SK-N-MC (cell line): ENCODE measurements around the gene LASP1.

Source experiments
- DNase-seq: peaks from one replicate; pipeline ENCODE4 v3.0.0-alpha.2; 2011; ENCODE audit warnings: low read depth, low spot score
- H3K27ac ChIP-seq: fragments of 200-600 bp; sonication (generic); 2 replicates; pipeline ENCODE4 v1.5.1; 2016; ENCODE audit warnings: mixed run types
- H3K36me3 ChIP-seq: fragments of 200-600 bp; sonication (generic); 2 replicates; pipeline ENCODE4 v1.6.1; 2017; ENCODE audit warnings: antibody characterized with exemption, low read length, mixed read lengths; ENCODE audit not compliant: insufficient read depth
- H3K4me3 ChIP-seq: fragments of 200-600 bp; sonication (generic); 2 replicates; pipeline ENCODE4 v1.5.1; 2016
- H3K9ac ChIP-seq: fragments of 200-600 bp; sonication (generic); 2 replicates; pipeline ENCODE4 v1.8.0; 2017; ENCODE audit warnings: mixed run types, mixed read lengths; ENCODE audit not compliant: insufficient read length
- H3K9me3 ChIP-seq: fragments of 200-600 bp; sonication (generic); 2 replicates; pipeline ENCODE4 v1.6.1; 2017; ENCODE audit warnings: low read depth, mild to moderate bottlenecking, antibody characterized with exemption, low read length, moderate library complexity, mixed read lengths
- EZH2 ChIP-seq: fragments of 200-600 bp; sonication (generic); IDR thresholded peaks from one replicate; pipeline ENCODE4 v1.6.1; 2017; ENCODE audit warnings: antibody characterized with exemption
- FOXP2 ChIP-seq: optimal IDR thresholded peaks from 2 replicates; pipeline ENCODE3; 2011; ENCODE audit warnings: mild to moderate bottlenecking, moderate library complexity; ENCODE audit not compliant: insufficient read depth; ENCODE audit errors: extremely low read length, control extremely low read depth
- POLR2AphosphoS5 ChIP-seq: IDR thresholded peaks from 2 replicates; pipeline ENCODE4 v1.6.1; 2012; ENCODE audit warnings: mild to moderate bottlenecking, low read depth, low read length, borderline replicate concordance

Gene LASP1

GRCh38 chr17:38869526-38870258, at the start of gene LASP1:
LASP1 (plus strand) TSS chr17:38870058; CDS start chr17:38870190, 132 bp downstream.
- peak within 1 kb of the TSS; percentile 87 for H3K9ac ChIP-seq
- peak within 1 kb of the TSS; percentile 93 for H3K27ac ChIP-seq
- TF ChIP-seq POLR2AphosphoS5 = peak; percentile 94
- no peak for TF ChIP-seq FOXP2
- TF ChIP-seq EZH2 = no peak
- H3K36me3 ChIP-seq = no peaks in the 10 kb centered on the region
- H3K9me3 ChIP-seq = no peaks in the 10 kb centered on the region
- no peak for DNase-seq
- peak within 1 kb of the TSS; percentile 100 for H3K4me3 ChIP-seq

GRCh38 chr17:38824899-38825761, 44.7 kb upstream of the LASP1 start, which contains the start of gene CWC25:
CWC25 (minus strand) TSS chr17:38825321; CDS start chr17:38825183, 138 bp downstream.
- Histone ChIP-seq H3K4me3 (peak within 1 kb of the TSS; percentile 83), H3K36me3 (peaks cover 13% of the 10 kb centered on the region), H3K27ac (peak within 1 kb of the TSS; percentile 99), H3K9me3 (no peaks in the 10 kb centered on the region), H3K9ac (peak within 1 kb of the TSS; percentile 99)
- peak; percentile 91 for TF ChIP-seq POLR2AphosphoS5
- TF ChIP-seq EZH2 = no peak
- peak; percentile 53 for TF ChIP-seq FOXP2
- DNase-seq = peak; percentile 94

- H3K4me3 ChIP-seq = peak overlapping the region; percentile 83
- DNase-seq = no peak
- peaks cover 6% of the 10 kb centered on the region; the same call in 1 of the 2 replicates for H3K36me3 ChIP-seq
- TF ChIP-seq POLR2AphosphoS5 = no peak
- no peak for TF ChIP-seq EZH2
- TF ChIP-seq FOXP2 = no peak
- no peaks in the 10 kb centered on the region for H3K9me3 ChIP-seq
- H3K27ac ChIP-seq = peak overlapping the region; percentile 99
- H3K9ac ChIP-seq = peak overlapping the region; percentile 99
These were observed 44.1 kb upstream of the LASP1 start for GRCh38 chr17:38825762-38826247.

DNA sequence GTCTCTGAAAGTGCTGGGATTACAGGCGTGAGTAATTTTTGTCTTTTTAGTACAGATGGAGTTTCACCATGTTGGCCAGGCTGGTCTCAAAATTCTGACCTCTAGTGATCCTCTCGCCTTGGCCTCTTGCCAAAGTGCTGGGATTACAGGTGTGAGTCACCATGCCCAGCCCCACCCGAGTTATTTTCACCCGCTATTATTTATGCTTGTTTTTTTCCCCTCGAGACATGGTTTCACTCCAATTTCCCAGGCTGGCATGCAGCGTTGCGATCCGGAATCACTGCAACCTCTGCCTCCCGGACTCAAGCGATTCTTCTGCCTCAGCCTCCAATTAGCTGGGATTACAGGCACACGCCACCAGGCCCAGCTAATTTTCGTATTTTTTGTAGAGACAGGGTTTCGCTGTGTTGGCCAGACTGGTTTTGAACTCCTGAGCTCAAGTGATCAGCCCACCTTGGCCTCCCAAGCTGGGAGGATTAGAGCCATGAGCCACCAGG, 25.5 kb upstream of the LASP1 start:
- no peak for DNase-seq
- Histone ChIP-seq H3K27ac (peak overlapping the region; percentile 73; the same call in 1 of the 2 replicates), H3K4me3 (no peak overlapping the region), H3K9ac (no peak overlapping the region), H3K36me3 (peaks cover 21% of the 10 kb centered on the region), H3K9me3 (no peaks in the 10 kb centered on the region)
- TF ChIP-seq EZH2 = no peak
- no peak for TF ChIP-seq POLR2AphosphoS5
- TF ChIP-seq FOXP2 = no peak

GRCh38 chr17:38848557-38848891, 21.3 kb upstream of the LASP1 start:
- TF ChIP-seq POLR2AphosphoS5 (no peak), EZH2 (no peak), FOXP2 (no peak)
- Histone ChIP-seq H3K36me3 (peaks cover 60% of the 10 kb centered on the region), H3K9me3 (no peaks in the 10 kb centered on the region), H3K4me3 (no peak overlapping the region), H3K9ac (peak overlapping the region; percentile 6), H3K27ac (peak overlapping the region; percentile 44; the same call in 1 of the 2 replicates)
- DNase-seq = no peak

DNA sequence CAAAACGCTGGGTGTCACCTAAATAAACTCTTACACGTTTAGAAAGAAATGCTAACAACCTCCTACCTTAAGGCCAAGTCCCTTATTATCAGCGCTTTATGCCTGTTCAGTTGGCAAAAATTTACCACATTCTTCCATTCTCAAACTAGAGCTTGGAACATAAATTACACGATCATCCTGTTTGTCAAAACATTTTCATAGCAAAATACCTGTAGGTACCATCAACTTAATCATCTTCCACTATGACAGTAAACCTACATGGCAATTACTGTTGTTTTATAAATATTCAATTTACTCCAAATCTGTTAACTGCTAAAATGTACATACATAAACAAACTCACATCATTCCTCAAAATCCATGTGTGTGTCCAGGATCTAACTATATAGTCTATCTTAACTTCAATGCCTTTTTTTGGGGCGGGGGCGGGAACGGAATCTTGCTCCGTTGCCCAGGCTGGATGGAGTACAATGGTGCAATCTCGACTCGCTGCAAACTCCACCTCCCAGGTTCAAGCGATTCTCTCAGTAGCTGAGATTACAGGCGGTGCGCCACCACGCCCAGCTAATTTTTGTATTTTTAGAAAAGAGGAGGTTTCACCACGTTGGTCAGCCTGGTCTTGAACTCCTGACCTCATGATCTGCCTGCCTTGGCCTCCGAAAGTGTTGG, 20.8 kb upstream of the LASP1 start:
- no peak for DNase-seq
- Histone ChIP-seq H3K36me3 (peaks cover 60% of the 10 kb centered on the region), H3K9ac (peak overlapping the region; percentile 6), H3K27ac (peak overlapping the region; percentile 44; the same call in 1 of the 2 replicates), H3K4me3 (no peak overlapping the region), H3K9me3 (no peaks in the 10 kb centered on the region)
- TF ChIP-seq FOXP2 (no peak), EZH2 (no peak)

GRCh38 chr17:38850374-38850773, 19.5 kb upstream of the LASP1 start:
- Histone ChIP-seq H3K9me3 (no peaks in the 10 kb centered on the region), H3K27ac (no peak overlapping the region), H3K4me3 (peak overlapping the region; percentile 91; the same call in 1 of the 2 replicates), H3K9ac (peak overlapping the region; percentile 46), H3K36me3 (peaks cover 60% of the 10 kb centered on the region)
- no peak for DNase-seq
- TF ChIP-seq POLR2AphosphoS5 (no peak; the same call in 1 of the 2 replicates), FOXP2 (no peak), EZH2 (no peak)

- H3K27ac ChIP-seq = peak overlapping the region; percentile 27
- peak overlapping the region; percentile 99 for H3K9ac ChIP-seq
- peaks cover 60% of the 10 kb centered on the region for H3K36me3 ChIP-seq
- no peaks in the 10 kb centered on the region for H3K9me3 ChIP-seq
- H3K4me3 ChIP-seq = peak overlapping the region; percentile 91
- TF ChIP-seq POLR2AphosphoS5 = no peak
- no peak for DNase-seq
These were observed 18.4 kb upstream of the LASP1 start for GRCh38 chr17:38851434-38851833.
